Tibial artery (tissue), 4 donors: ENCODE results near the gene CCDC138.

Experiments used
- DNase-seq, 2 donors: peaks; one replicate each; pipeline ENCODE4 v3.0.0-alpha.2; 2019
- H3K27ac ChIP-seq, 2 donors: fragments of 200-600 bp; sonication (generic) in 1 of 2; 1 replicate in 1 of 2; 2 replicates in 1 of 2; pipeline ENCODE4 v1.5.1; 2018 to 2019; ENCODE audit warnings: mild to moderate bottlenecking in 1 of 2
- H3K27me3 ChIP-seq, 2 donors: fragments of 200-600 bp; sonication (generic) in 1 of 2; one replicate each; pipeline versions ENCODE4 v1.5.1 to v1.6.0; 2016 to 2019
- H3K36me3 ChIP-seq, 3 donors: fragments of 200-600 bp; sonication (generic) in 2 of 3; one replicate each; pipeline ENCODE4 v1.5.1; 2016 to 2019; ENCODE audit warnings: mild to moderate bottlenecking in 2 of 3
- H3K4me1 ChIP-seq, 4 donors: fragments of 200-600 bp; sonication (generic) in 2 of 4; 1 replicate in 3 of 4; 2 replicates in 1 of 4; pipeline ENCODE4 v1.5.1; 2016 to 2019
- H3K4me3 ChIP-seq, 2 donors: fragments of 200-600 bp; sonication (generic) in 1 of 2; 1 replicate in 1 of 2; 2 replicates in 1 of 2; pipeline ENCODE4 v1.5.1; 2018 to 2019; ENCODE audit warnings: mild to moderate bottlenecking in 2 of 2
- H3K9me3 ChIP-seq, 3 donors: fragments of 200-600 bp; sonication (generic) in 1 of 3; one replicate each; pipeline ENCODE4 v1.5.1; 2016 to 2019
- CTCF ChIP-seq, 2 experiments: fragments of 200-600 bp in 1 of 2; fragments of 450-650 bp in 1 of 2; IDR thresholded peaks; one replicate each; pipeline ENCODE4 v1.5.1; 2017 to 2019; ENCODE audit warnings: antibody characterized with exemption in 2 of 2, mild to moderate bottlenecking in 1 of 2, moderate library complexity in 1 of 2
- intact Hi-C: fragments of 100-400 bp; cut with DNase I; formaldehyde crosslinking; loops from one replicate; pipeline ENCODE4 v1.15.0; 2023; ENCODE audit warnings: low total_unique reads

CCDC138 gene

GRCh38 chr2:108823286-108823685 is 36.7 kb downstream of the CCDC138 start:
- H3K4me1 ChIP-seq = no peaks in the 10 kb centered on the region
- peaks cover 0 to 8% (median 0%) of the 10 kb centered on the region in 3 donors for H3K9me3 ChIP-seq
- H3K4me3 ChIP-seq = no peak overlapping the region
- H3K27me3 ChIP-seq = no peaks in the 10 kb centered on the region
- intact Hi-C loops = no loop called here
- peaks cover 0 to 10% (median under 1%) of the 10 kb centered on the region in 3 donors for H3K36me3 ChIP-seq
- no peak for DNase-seq
- TF ChIP-seq CTCF (IDR thresholded peaks at IDR 0.05) = no peak
- H3K27ac ChIP-seq = no peak overlapping the region

GRCh38 chr2:108824316-108825070 is 37.9 kb downstream of the CCDC138 start:
- H3K27ac ChIP-seq = no peak overlapping the region

GRCh38 chr2:108825254-108825653 is 38.7 kb downstream of the CCDC138 start:
- H3K9me3 ChIP-seq = peaks cover 0 to 3% (median 0%) of the 10 kb centered on the region in 3 donors
- no peaks in the 10 kb centered on the region for H3K4me1 ChIP-seq
- H3K27ac ChIP-seq = no peak overlapping the region
- H3K36me3 ChIP-seq = peaks cover 0 to under 1% (median 0%) of the 10 kb centered on the region in 3 donors
- no peak overlapping the region for H3K4me3 ChIP-seq
- DNase-seq = no peak
- TF ChIP-seq CTCF (IDR thresholded peaks at IDR 0.05) = no peak
- intact Hi-C loops = no loop called here
- H3K27me3 ChIP-seq = no peaks in the 10 kb centered on the region

More at GRCh38 chr2:108824316-108825070, 37.9 kb downstream of the CCDC138 start:
- no peak for DNase-seq
- Histone ChIP-seq H3K9me3 (peaks cover 0 to 8% (median 0%) of the 10 kb centered on the region in 3 donors), H3K36me3 (peaks cover 0 to 8% (median 0%) of the 10 kb centered on the region in 3 donors), H3K4me3 (no peak overlapping the region), H3K4me1 (no peaks in the 10 kb centered on the region), H3K27me3 (no peaks in the 10 kb centered on the region)
- no peak for TF ChIP-seq CTCF (IDR thresholded peaks at IDR 0.05)
- intact Hi-C loops = no loop called here

GRCh38 chr2:108825736-108826135 is 39.2 kb downstream of the CCDC138 start:
- H3K27ac ChIP-seq = no peak overlapping the region
- H3K4me1 ChIP-seq = no peaks in the 10 kb centered on the region
- TF ChIP-seq CTCF (IDR thresholded peaks at IDR 0.05) = no peak
- no peaks in the 10 kb centered on the region for H3K9me3 ChIP-seq
- no peaks in the 10 kb centered on the region for H3K27me3 ChIP-seq
- DNase-seq = no peak
- intact Hi-C loops = no loop called here
- H3K4me3 ChIP-seq = no peak overlapping the region
- H3K36me3 ChIP-seq = no peaks in the 10 kb centered on the region

GRCh38 chr2:108829578-108830310 is 43.2 kb downstream of the CCDC138 start:
- TF ChIP-seq CTCF (IDR thresholded peaks at IDR 0.05) = no peak
- H3K27me3 ChIP-seq = no peaks in the 10 kb centered on the region
- H3K36me3 ChIP-seq = no peaks in the 10 kb centered on the region
- intact Hi-C loops = no loop called here
- H3K4me1 ChIP-seq = no peaks in the 10 kb centered on the region
- H3K4me3 ChIP-seq = no peak overlapping the region
- no peak for DNase-seq
- H3K27ac ChIP-seq = no peak overlapping the region
- no peaks in the 10 kb centered on the region for H3K9me3 ChIP-seq
